ENCODE data around the gene SCGB2B2.
"Not testable (repeated sequence)": the region's sequence is repeated elsewhere in the genome, so short reads cannot be mapped to it uniquely, and the experiment has no call there.

DNA sequence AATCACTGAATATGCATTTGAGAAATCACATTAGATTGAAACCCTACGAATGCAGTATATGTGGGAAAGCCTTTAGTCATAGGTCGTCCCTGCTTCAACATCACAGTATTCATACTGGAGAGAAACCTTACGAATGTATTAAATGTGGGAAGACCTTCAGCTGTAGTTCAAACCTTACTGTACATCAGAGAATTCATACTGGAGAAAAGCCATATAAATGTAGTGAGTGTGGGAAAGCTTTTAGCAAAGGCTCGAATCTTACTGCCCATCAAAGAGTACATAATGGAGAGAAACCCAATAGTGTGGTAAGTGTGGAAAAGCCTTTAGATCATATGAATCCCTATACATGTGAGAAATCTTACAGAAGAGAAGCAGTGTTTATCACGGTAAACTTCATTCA lies 8.3 kb upstream of the SCGB2B2 start:
- TF ChIP-seq, protein P1, sequence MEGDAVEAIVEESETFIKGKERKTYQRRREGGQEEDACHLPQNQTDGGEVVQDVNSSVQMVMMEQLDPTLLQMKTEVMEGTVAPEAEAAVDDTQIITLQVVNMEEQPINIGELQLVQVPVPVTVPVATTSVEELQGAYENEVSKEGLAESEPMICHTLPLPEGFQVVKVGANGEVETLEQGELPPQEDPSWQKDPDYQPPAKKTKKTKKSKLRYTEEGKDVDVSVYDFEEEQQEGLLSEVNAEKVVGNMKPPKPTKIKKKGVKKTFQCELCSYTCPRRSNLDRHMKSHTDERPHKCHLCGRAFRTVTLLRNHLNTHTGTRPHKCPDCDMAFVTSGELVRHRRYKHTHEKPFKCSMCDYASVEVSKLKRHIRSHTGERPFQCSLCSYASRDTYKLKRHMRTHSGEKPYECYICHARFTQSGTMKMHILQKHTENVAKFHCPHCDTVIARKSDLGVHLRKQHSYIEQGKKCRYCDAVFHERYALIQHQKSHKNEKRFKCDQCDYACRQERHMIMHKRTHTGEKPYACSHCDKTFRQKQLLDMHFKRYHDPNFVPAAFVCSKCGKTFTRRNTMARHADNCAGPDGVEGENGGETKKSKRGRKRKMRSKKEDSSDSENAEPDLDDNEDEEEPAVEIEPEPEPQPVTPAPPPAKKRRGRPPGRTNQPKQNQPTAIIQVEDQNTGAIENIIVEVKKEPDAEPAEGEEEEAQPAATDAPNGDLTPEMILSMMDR (IDR thresholded peaks at IDR 0.05) = not testable (repeated sequence)
- TF ChIP-seq EP300, POLR2A (IDR thresholded peaks at IDR 0.05): not testable (repeated sequence)

Data from ovary (tissue), 3 donors.